ENCODE results near the gene RAB20.
"Not testable (repeated sequence)": the region's sequence is repeated elsewhere in the genome, so short reads cannot be mapped to it uniquely, and the experiment has no call there.

- not testable (repeated sequence) for TF ChIP-seq CTCF (conservative IDR thresholded peaks at IDR 0.05); ZFX (IDR thresholded peaks at IDR 0.05)
Observed at GRCh38 chr13:110486880-110487279, 74.6 kb downstream of the RAB20 start.

Measured in C4-2B (cell line).